HuH-7 (cell line): ENCODE measurements around the gene B4GALT1.

Experiments
- DNase-seq: peaks from one replicate; pipeline ENCODE4 v3.0.0; 2011; ENCODE audit warnings: low spot score

B4GALT1 gene

DNA sequence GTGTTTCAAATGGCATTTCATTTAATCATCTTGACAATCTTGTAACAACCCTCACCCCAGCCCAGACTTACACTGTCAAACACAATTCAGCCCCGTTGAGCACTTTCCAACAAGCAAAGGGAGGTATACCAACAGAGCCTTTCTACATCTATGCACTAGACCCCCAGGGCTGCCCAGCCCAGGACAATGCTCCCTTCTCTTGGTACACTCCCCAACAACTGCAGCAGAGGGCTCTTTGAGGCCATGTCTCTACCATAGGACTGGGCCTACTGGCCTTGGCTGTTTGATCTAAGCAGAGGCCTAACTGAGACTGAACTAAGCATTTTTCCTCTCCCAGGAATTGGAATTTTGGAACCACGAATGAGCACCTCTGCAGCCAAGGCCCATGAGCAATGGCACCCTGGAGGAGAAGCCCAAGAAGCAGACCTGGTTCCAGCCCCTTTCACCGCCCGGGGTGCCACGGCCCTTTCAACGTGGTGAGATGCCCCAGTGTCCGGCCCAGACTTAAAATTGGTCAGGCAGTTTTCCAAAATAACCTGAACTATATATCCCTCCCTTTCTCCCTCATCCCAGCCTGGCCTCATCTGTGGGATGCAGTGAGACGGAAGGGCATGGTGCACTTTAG, 43.6 kb downstream of the B4GALT1 start:
- no peak for DNase-seq

DNA sequence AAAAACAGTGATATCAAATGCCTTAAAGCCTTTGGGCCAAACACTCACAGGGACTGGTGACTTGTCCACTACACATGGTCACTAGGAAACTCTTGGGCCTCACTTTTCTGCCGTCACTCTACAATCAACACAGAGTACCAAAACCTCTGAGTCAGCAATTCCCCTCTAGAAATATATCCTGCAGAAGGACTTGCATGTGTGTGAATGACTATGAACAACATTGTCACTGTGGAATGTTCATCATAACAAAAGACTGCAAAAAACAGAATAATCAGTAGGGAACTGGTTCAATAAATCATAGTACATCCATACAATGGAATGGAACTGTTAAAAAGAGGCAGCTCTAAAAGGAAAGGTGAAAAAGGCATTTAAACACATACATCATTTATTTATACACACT, 46.5 kb downstream of the B4GALT1 start:
- no peak for DNase-seq

DNA sequence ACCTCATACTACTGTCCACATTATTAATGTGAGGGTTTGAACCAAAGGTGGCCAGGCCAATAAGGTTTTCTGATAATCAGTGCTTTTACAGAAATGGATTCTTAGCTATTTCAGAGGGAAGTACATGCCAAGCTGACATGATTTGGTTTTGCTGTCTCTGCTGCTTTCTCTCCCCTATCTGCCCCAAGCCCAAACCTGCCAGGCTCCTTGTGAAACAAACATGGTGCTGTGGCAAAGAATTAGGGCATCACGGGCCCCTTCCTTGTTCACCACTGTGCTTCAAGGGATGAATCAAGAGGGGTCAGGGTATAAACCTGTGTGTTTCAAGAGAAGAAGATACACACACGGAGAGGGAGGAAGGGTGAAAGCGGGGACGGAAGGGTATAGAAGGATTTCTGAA, 49.3 kb downstream of the B4GALT1 start:
- DNase-seq: no peak

DNA sequence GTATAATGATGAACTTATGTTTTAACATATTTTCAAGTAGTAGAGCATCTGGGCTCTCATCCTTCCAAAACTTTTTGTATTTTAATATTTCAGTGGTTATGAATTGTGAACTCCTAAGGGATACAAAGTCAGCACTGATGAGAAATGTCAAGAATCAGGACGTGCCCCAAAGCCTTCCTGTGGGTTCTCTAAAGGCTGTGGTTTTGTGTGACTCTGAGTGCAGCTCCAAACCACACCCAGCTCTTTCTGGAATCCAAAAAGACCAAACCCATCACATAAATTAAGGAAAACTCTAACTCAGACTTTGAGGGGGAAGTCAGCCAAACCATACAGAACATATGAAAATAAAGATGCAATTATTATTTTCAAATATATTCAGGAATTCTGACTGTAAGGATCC, 49.8 kb downstream of the B4GALT1 start:
- DNase-seq: no peak

DNA sequence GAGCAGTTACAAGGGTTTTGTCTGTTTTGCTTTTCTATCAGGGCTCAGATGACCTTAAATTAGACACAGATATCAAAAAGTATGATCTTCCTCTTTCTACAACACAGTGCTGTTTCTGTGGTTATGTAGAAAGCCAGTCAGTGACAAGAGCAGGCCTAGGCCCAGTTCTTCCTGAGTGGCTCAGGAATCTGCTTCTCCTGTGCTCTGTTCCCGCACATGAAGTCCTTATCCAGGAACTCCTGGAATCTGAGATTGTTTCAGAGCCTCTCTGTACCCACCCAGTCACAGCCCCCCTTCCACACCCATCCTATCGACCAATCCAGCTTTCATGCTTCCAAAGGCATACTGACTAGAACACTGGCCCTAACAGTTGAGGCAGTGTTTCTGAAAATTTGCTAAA, 50.3 kb downstream of the B4GALT1 start:
- no peak for DNase-seq

DNA sequence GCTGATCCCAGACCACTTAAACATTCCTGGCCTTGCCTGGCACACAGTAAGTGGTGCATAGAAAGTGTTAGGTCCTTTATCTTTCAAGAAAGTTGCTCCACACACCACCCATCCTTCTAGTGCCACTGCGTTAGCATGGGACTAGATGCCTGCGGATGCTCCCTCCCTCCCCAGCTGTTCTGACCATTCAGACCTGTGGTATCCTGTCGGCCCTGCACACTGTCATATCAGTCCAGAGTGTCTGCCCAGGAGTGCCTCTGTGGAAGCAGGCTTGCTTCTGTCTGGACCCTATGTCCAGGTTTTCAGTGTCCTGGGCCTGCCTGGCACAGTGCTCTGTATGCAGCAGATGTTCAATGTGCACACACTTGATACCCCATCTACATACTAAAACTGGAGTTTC, 52.4 kb downstream of the B4GALT1 start:
- no peak for DNase-seq

DNA sequence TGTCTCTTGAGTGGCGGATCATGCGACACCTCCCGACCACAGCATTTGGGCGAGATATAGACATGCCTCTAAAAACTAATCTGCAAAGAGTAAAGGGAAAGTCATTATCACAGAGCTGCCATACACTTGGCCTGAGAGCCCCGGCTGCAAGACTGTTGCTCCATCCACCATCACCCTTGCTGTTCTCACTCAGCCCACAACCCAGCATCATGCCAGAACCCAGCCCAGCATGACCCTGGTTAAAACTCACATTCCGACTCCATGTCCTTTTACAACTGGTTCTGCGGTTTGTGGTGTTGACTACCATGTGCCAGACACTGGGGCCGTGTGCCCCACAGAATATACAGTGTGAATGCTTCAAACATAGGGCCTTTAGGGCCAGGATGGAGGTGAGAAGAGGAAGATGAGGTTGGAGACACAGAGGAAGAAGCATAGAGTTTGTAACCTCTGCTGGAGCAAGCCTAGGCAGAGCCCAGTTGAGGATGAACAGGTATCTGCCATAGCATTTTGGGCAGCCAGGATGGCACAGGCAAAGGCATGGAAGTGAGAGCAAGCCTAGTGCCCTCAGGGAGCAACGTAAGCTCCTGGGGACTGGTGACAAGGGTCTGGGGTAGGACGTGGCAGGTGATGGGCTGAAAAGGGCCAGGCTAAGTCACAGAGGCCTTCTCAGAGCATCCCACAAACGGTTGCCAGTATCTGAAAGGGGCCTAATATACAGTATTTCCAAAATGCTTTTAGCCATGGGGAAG, 53.2 kb downstream of the B4GALT1 start:
- DNase-seq: no peak

DNA sequence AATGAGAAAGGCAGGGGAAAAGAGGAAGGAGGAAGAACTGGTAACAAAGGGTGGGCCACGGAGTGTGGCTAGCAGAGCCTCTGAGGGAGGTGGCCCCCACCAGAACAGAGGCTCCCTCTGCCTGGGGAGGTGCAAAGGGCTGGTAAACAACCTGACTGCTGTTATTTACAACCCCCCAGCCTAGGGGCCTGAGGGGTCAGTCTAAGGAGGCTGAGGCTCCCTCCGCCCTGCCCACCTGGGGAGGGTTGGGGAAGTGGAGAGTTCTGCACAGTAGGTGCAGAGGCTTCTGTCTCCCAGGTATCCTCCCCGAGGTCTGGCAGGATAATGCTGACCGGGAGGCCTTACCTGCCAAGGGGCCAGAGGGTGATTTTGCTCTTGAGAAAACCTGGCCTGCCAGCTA, 55.0 kb downstream of the B4GALT1 start:
- DNase-seq: no peak

DNA sequence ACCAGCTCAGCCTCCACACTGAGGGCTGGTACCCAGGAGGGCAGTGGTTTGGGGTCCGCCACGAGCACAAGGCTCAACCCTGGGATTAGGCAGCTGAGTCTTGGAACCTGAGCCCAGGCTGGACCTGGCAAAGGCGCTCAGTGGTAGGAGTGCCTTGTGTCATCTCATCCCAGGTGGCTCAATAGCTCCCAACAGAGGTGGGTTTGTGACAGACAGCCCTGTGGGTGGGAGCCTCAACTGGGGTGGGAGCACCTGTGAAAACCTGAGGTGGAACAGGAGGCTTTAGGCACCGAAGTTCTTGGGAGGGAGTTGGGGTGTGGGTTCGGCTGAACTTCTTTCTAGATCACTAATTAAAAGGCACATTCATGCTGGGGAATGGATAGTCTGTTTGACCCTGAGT, 55.5 kb downstream of the B4GALT1 start:
- DNase-seq: no peak

DNA sequence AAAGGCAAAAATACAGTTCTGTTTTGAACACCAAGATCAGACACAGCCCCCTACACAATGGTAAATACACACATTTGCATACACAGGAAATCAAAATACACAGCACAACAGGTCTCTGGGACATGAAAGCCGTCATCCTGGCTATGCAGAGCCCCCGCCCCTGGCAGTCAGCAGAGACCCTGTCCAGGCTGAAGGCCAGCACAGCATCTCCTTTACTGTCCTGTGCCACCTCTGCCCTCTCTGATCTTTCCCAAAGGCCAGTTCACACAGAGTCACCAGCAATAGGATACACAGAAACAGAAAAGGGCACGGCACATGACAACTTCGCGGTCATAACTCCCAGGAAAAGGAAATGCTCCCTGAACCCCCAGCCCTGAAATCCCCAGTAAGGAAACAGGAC, 56.5 kb downstream of the B4GALT1 start:
- DNase-seq: no peak

DNA sequence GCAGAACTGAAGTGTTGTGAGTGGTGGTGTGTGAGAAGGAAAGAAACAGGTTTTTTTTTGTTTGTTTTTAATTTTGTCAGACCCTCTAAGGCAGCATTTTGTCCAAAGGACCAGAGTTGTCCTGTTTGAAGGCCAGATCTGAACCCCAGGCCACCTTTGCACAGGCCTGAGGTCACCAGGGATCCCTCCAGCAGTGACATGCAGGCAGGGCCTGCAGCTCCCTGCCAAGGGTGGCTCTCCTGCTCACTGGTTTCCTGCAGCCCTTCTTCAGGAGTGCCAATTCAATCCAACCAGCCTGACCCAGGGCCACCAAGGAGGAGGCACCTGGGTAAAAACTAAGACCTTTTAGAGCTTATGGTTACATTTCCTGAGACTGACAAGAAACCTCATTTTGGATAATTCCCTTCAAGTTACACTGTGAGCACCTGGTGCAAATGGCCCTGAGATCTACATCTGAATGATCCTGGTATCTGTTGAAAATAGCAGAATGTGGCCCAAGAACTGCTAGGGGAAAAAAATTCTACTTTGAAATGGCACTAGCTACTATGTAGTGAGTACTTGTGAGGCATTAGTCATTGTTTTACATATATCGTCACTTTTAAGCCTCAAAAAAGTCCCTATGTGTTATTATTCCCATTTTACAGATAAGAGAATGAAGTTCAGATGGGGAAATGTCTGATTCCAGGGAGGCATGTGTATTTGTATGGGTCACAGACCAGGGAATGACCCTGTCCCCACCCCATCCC, 57.1 kb downstream of the B4GALT1 start:
- DNase-seq: no peak

DNA sequence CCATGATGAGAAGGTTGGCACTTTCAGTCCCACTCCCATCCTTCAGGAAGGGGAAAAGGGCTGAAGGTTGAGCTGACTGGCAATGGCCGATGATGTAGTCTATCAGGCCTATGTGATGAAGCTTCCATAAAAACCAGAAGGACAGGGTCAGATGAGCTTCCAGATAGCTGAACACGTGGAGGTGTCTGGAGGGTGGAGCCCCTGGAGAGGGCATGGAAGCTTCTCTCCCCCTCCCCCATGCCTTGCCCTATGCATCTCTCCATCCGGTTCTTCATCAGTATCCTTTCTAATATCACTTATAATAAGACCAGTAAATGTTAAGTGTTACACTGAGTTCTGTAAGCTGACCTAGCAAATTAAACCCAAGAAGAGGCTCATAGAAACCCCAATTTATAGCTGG, 58.0 kb downstream of the B4GALT1 start:
- no peak for DNase-seq

DNA sequence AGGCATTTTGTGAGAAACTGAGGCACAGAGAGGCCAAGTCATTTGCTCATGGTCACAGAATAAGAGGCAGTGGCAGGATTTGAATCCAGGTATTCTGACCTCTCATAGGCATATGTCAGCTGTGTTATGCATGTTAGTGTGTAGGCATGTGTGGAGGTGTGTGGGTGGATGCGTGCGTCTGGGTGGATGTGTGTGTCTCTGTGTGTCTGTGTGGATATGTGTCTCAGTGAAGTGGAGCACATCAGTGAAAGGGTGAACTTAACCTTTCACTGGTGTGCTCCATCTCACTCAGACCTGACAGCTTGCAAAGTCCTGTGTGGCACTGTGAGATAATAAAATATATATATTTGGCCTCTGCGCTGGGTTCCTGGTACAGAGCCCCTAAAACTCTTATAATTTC, 58.7 kb downstream of the B4GALT1 start:
- no peak for DNase-seq

DNA sequence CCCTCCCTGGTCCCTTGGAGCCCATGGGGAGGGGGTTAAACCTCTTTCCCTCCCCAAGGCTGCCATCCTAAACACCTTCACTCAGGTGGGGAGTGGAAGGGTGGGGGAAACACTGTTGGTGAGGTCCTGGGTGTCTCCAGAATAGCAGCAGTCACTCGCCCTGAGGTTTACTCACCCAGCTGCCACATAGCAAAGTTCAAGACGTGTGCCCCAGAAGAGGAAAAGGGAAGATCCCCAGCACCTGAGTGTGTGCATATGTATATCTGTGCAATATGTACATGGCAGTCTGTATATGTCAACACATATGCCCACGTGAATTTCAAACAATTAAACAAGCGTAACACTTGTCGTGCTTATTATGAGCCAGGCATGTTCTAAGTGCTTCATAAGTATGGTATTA, 59.4 kb downstream of the B4GALT1 start:
- no peak for DNase-seq

DNA sequence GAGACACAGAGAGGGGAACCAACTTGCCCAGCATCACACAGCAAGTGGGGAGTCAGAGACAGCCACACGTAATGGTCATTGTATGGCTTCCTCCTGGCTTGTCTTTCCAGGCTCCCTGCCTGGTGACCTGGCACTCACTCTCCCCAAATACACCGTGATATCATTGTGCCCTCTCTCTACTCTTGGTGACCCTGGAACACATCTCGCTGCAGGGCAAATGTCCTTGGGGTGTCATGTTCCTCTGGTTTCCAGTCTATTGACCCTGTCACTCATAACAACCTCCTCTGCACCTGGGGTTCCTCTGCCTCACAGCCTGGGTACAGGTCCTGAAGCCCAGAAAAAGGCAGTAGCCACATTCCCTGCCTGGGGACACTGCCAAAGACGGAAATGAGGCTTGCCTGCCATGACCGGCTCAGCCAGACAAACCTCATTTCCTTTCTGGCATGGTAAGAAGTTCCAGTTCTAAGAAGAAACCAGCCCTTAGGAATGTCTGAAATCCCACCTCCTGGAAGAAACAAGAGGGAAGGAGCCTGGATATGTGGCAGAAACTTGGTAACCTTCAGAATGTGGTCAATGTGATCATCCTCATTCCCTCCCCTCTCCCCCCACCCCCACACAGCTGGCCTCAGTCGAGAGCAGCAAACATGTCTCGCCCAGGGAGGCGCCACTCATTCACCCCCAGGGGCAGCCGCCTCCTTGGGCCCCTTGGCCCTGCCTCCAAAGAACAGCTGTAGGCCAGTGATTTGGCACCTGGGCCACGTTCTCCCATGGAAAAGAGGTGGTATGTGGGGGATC, 60.1 kb downstream of the B4GALT1 start:
- no peak for DNase-seq

DNA sequence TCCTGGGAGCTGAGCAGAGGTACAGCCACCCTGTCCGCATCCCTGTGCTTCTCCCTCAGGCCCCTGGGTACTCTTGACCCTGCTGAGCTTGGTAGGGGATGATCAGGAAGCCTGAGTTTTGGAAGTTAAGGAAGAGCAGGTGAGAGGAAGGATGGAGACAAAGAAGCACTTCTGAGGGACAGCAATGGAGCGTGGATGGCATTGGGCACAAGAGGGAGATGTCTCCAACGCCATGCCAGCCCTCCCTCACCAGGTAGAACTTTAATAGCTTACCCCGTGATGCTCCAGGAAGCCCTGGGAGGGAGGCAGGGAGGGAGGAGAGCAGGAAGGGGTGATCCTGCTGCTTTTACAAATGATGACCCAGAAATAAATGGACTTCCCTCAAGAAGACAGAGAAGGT, 60.8 kb downstream of the B4GALT1 start:
- no peak for DNase-seq

DNA sequence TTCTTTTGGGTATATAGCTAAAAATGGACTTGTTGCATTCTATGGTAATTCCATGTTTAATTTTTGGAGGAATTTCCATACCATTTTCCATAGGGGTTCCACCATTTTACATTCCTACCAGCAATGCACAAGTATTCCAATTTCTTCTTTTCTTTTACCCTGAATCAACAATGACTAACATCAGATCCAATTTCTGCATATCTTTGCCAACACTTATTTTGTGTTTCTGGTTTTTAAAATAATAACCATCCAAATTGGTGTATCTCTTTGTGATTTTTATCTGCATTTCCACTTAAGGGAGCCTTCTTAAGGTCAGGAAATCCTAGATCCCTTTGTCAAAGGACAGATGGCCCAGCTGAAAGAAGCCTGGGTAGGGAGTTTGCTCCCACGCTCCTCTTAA, 61.2 kb downstream of the B4GALT1 start:
- no peak for DNase-seq

DNA sequence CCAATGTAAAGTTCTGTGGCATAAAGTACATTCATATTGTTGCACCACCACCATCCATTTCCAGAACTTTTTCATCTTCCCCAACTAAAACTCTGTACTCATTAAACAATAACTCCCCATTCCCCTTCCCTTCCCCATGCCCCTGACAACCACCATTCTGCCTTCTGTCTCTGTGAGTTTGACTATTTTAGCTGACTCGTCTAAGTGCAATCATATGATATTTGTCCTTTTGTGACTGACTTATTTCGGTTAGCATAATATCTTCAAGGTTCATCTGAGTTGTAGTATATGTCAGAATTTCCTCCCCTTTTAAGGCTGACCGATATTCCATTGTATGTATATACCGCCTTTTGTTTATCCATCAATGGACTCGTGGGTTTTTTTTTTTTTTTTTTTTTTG, 61.6 kb downstream of the B4GALT1 start:
- no peak for DNase-seq

DNA sequence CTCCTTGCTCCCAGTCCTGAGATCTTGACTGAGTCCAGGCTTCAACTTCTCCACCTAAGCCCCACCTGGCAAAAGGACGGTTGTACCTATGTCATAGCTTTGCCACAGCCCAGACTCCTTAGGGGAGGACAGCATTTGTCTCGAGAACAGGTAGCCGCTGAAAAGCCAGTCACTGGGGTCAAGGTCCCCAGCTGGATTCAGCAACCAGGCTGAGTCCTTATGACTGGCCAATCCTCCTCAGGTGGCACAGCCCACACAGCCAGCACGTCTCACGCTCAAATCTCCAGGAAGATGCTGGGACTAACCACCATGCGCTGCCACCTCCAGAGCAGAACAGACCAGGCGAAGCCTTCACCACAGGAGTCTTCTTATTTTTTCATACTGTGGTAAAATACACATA, 62.7 kb downstream of the B4GALT1 start:
- DNase-seq: no peak

DNA sequence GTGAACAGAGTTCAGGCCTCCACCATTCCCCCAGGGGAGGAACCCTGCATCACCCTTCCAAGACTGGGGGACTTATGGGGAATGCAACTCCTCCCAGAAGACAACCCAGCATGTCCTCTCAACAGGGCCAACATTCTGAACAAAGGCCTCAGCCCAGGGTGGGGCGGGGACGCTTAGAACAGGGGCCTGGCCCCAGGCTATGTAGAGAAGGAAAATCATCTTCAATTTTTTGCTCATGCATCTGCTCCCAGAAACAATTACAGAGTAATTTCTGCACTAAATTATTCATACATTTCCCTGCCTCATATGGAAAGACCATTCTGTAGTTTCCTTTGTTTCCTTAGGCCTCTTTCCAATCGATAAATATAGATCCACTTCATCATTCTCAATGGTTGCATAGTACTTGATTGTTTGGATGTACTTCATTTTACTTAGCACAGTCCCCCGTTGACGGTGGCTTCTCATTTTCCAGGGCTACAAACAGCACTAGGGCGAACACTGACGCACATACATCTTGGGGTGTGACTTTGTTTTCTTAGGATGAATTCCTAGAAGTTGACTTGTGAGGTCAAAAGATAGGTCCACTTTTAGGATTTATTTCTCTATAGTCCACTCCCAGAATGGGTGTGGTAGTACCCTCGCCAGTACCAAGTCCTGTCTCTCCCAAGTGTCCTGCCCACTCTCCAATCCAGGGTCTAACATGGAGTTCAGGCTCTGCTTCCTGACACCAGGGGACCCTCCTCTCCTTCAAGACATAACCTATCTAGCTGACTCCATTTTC, 63.4 kb downstream of the B4GALT1 start:
- no peak for DNase-seq

DNA sequence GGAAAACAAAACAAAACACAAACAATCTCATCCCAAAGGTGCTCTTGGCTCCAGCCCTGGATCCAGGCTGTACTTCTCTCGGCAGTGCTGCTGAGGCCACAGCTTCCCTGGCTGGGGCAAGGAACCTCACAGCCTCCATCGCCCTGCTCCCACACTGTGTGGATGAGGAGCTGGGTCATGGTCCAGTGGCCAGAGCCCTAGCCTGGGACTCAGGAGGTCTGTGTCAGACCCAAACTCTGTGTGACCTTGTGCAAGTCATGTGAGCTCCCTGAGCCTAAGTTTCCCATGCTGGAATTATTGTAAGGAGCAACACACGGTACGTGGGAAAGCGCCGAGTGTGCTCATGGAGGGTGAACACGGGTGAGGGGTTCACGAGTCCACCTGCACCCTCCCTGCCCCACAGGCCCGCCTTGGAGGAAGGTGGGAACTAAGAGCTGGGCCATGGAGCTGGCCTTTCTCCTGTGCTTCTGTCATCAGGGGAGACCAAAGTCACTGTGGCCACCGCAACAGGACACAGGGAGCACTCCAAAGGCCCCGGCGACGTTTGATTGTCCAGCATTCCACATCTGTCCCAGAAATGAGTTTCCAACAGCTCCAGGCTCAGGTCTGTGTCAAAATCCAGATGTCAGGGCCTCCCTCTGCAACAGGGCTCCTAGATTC, 64.5 kb downstream of the B4GALT1 start:
- DNase-seq: no peak
